ENCODE measurements around the gene PAQR7. TPM values are rescaled to one million over a fixed set of nuclear protein-coding genes. Genes with fewer than 3 reads are reported as not detected.

PAQR7 gene
- total and polyA plus RNA-seq, 2 experiments from 2014 or later = 4.0 to 5.2 TPM

DNA sequence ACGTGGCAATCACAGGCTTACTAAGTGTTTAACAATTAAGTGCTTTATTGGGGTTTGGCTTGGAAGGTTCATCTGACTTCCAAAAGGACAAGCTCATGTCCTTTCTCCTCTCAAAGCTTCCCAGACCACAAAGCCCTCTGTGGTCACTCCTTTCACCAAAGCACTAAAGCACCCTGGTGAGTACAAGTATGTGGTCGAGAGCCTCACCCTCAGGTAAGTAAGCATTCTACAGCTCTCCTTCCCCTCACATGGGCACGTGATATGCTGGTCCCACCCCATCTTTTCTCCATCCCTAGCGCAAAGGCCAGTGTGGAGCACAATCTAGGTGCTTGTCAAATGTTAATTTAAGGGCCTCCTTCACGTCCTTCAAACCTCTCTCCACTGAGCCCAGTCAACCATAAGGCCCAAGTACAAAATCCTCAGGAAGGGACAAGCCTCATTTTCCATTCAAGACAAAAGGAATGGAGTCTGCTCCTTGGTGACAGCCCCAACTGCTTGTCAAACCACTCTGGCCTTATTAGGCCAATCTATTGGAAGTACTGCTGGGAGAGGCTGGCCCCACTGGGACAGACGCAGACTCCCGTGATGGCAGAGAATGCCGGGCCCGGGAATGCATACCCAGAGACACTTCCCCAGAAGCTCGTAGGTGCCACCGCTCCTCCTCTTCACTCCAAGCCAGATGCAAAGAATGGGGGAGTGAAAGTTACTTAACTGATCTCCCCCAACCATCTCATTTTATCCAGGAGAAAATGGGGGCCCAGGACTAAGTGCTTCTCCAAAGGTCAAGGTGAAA lies 22.9 kb upstream of the PAQR7 start:
- DNase-seq (ENCODE audit: low spot score) (no peak), ATAC-seq (no peak)
- peaks cover 49% of the 10 kb centered on the region for H3K36me3 ChIP-seq (ENCODE audit: insufficient read depth)
- H3K4me2 ChIP-seq = no peak overlapping the region
- no peak overlapping the region for H3K27ac Mint-ChIP-seq
- no peaks in the 10 kb centered on the region for H3K27me3 ChIP-seq (ENCODE audit: insufficient read depth)
- peaks cover 16% of the 10 kb centered on the region for H3K4me1 Mint-ChIP-seq
- H3K27me3 Mint-ChIP-seq (ENCODE audit: insufficient read depth, low read depth, poor library complexity) = peaks cover 3% of the 10 kb centered on the region
- H3K36me3 Mint-ChIP-seq (ENCODE audit: low read depth) = peaks cover 59% of the 10 kb centered on the region
- no peak overlapping the region for H3K4me3 ChIP-seq
- peaks cover 27% of the 10 kb centered on the region for H3K79me2 ChIP-seq (replicated peaks; ENCODE audit: insufficient read depth)
- H4K20me1 ChIP-seq (replicated peaks; ENCODE audit: insufficient read depth) = peaks cover 32% of the 10 kb centered on the region
- no peak overlapping the region for H2AFZ ChIP-seq
- peaks cover 53% of the 10 kb centered on the region for H3F3A ChIP-seq (replicated peaks; ENCODE audit: low read depth)
- no peak overlapping the region for H3K4me3 Mint-ChIP-seq
- H3K9me2 ChIP-seq (ENCODE audit: insufficient read depth) = no peaks in the 10 kb centered on the region
- TF ChIP-seq EZH2 (IDR thresholded peaks at IDR 0.05; ENCODE audit: low read depth, unreplicated experiment) = no peak
- TF ChIP-seq POLR2AphosphoS5 (IDR thresholded peaks at IDR 0.05; ENCODE audit: low read depth) = peak; percentile 22; the same call in 1 of the 2 replicates
- H3K4me1 ChIP-seq (ENCODE audit: insufficient read depth) = no peaks in the 10 kb centered on the region; the same call in 1 of the 2 replicates
- H3K9me3 Mint-ChIP-seq = no peaks in the 10 kb centered on the region
- peak overlapping the region; percentile 30; the same call in 1 of the 2 replicates for H3K27ac ChIP-seq (ENCODE audit: low read depth)

DNA sequence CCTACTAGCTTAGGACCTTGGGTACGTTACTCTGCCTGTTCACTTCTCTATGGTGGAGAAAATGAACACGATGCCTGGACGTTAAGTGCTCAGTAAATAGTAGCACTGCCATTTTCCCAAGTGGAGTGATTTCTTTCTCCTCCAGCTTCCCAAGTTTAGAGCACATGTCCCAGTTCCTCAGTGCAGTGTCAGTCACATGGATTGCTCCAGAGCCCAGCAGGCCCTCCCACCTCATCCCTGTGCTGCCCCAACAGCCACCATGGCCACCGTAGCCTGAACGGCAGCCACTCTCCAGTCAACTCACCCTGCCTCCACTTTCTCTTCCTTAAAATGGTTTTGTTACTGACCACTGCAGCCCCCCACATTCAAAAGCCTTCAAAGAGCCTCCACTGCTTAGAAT lies 22.2 kb upstream of the PAQR7 start:
- H3K4me1 Mint-ChIP-seq = peaks cover 16% of the 10 kb centered on the region
- Histone ChIP-seq H2AFZ (no peak overlapping the region), H3K4me2 (no peak overlapping the region), H3K27me3 (ENCODE audit: insufficient read depth) (no peaks in the 10 kb centered on the region), H3F3A (replicated peaks; ENCODE audit: low read depth) (peaks cover 49% of the 10 kb centered on the region), H3K9me2 (ENCODE audit: insufficient read depth) (no peaks in the 10 kb centered on the region), H3K4me3 (no peak overlapping the region), H3K36me3 (ENCODE audit: insufficient read depth) (peaks cover 42% of the 10 kb centered on the region), H4K20me1 (replicated peaks; ENCODE audit: insufficient read depth) (peaks cover 25% of the 10 kb centered on the region), H3K4me1 (ENCODE audit: insufficient read depth) (peaks cover 4% of the 10 kb centered on the region), H3K79me2 (replicated peaks; ENCODE audit: insufficient read depth) (peaks cover 21% of the 10 kb centered on the region), H3K27ac (ENCODE audit: low read depth) (peak overlapping the region; percentile 30; the same call in 1 of the 2 replicates)
- DNase-seq (ENCODE audit: low spot score) (no peak), ATAC-seq (no peak)
- H3K27me3 Mint-ChIP-seq (ENCODE audit: insufficient read depth, low read depth, poor library complexity) = peaks cover 3% of the 10 kb centered on the region
- H3K27ac Mint-ChIP-seq = 0 out of 2 replicates have a peak overlapping the region, but pooled peaks have one; percentile 56
- H3K4me3 Mint-ChIP-seq = no peak overlapping the region
- H3K9me3 Mint-ChIP-seq = no peaks in the 10 kb centered on the region
- peaks cover 53% of the 10 kb centered on the region for H3K36me3 Mint-ChIP-seq (ENCODE audit: low read depth)
- TF ChIP-seq EZH2phosphoT487 (IDR thresholded peaks at IDR 0.05; ENCODE audit: unreplicated experiment) (no peak), ZNF331 (CRISPR knock-in tag; IDR thresholded peaks at IDR 0.05; ENCODE audit: low read depth) (no peak), CREB1 (CRISPR knock-in tag; IDR thresholded peaks at IDR 0.05; ENCODE audit: low read depth) (no peak), EZH2 (IDR thresholded peaks at IDR 0.05; ENCODE audit: low read depth, unreplicated experiment) (no peak), NANOG (IDR thresholded peaks at IDR 0.05; ENCODE audit: borderline replicate concordance) (no peak), POLR2AphosphoS5 (IDR thresholded peaks at IDR 0.05; ENCODE audit: low read depth) (no peak), ZNF114 (CRISPR knock-in tag; IDR thresholded peaks at IDR 0.05) (no peak)
- TF ChIP-seq, protein P1, sequence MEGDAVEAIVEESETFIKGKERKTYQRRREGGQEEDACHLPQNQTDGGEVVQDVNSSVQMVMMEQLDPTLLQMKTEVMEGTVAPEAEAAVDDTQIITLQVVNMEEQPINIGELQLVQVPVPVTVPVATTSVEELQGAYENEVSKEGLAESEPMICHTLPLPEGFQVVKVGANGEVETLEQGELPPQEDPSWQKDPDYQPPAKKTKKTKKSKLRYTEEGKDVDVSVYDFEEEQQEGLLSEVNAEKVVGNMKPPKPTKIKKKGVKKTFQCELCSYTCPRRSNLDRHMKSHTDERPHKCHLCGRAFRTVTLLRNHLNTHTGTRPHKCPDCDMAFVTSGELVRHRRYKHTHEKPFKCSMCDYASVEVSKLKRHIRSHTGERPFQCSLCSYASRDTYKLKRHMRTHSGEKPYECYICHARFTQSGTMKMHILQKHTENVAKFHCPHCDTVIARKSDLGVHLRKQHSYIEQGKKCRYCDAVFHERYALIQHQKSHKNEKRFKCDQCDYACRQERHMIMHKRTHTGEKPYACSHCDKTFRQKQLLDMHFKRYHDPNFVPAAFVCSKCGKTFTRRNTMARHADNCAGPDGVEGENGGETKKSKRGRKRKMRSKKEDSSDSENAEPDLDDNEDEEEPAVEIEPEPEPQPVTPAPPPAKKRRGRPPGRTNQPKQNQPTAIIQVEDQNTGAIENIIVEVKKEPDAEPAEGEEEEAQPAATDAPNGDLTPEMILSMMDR (conservative IDR thresholded peaks at IDR 0.05; ENCODE audit: low read depth in 2 of 2) = no peak
- TF ChIP-seq, protein P2, sequence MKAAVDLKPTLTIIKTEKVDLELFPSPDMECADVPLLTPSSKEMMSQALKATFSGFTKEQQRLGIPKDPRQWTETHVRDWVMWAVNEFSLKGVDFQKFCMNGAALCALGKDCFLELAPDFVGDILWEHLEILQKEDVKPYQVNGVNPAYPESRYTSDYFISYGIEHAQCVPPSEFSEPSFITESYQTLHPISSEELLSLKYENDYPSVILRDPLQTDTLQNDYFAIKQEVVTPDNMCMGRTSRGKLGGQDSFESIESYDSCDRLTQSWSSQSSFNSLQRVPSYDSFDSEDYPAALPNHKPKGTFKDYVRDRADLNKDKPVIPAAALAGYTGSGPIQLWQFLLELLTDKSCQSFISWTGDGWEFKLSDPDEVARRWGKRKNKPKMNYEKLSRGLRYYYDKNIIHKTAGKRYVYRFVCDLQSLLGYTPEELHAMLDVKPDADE (IDR thresholded peaks at IDR 0.05) = no peak
- TF ChIP-seq, protein P3, sequence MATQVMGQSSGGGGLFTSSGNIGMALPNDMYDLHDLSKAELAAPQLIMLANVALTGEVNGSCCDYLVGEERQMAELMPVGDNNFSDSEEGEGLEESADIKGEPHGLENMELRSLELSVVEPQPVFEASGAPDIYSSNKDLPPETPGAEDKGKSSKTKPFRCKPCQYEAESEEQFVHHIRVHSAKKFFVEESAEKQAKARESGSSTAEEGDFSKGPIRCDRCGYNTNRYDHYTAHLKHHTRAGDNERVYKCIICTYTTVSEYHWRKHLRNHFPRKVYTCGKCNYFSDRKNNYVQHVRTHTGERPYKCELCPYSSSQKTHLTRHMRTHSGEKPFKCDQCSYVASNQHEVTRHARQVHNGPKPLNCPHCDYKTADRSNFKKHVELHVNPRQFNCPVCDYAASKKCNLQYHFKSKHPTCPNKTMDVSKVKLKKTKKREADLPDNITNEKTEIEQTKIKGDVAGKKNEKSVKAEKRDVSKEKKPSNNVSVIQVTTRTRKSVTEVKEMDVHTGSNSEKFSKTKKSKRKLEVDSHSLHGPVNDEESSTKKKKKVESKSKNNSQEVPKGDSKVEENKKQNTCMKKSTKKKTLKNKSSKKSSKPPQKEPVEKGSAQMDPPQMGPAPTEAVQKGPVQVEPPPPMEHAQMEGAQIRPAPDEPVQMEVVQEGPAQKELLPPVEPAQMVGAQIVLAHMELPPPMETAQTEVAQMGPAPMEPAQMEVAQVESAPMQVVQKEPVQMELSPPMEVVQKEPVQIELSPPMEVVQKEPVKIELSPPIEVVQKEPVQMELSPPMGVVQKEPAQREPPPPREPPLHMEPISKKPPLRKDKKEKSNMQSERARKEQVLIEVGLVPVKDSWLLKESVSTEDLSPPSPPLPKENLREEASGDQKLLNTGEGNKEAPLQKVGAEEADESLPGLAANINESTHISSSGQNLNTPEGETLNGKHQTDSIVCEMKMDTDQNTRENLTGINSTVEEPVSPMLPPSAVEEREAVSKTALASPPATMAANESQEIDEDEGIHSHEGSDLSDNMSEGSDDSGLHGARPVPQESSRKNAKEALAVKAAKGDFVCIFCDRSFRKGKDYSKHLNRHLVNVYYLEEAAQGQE (IDR thresholded peaks at IDR 0.05; ENCODE audit: unreplicated experiment) = no peak

Measured in GM23338 (cell line).